Ovary (tissue), 9 donors: ENCODE results near the gene ENAH. TPM values are rescaled to one million over a fixed set of nuclear protein-coding genes. Genes with fewer than 3 reads are reported as not detected.

ENCODE experiments used
- DNase-seq, 5 donors: peaks; one replicate each; pipeline ENCODE4 v3.0.0-alpha.2; 2019 to 2020
- H3K27ac ChIP-seq, 2 donors: fragments of 200-600 bp; one replicate each; pipeline versions ENCODE4 v1.5.1 to v1.8.0; 2019 to 2022
- H3K27me3 ChIP-seq: fragments of 200-600 bp; one replicate; pipeline ENCODE4 v1.8.0; 2022
- H3K36me3 ChIP-seq: fragments of 200-600 bp; sonication (generic); one replicate; pipeline ENCODE4 v1.5.1; 2019
- H3K4me1 ChIP-seq: one replicate; pipeline ENCODE4 v1.8.1; 2013; ENCODE audit warnings: mild to moderate bottlenecking, moderate library complexity; ENCODE audit not compliant: insufficient read depth
- H3K4me3 ChIP-seq: fragments of 200-600 bp; sonication (generic); one replicate; pipeline ENCODE4 v1.5.1; 2017
- H3K9me3 ChIP-seq, 2 donors: fragments of 200-600 bp in 1 of 2; sonication (generic) in 1 of 2; one replicate each; pipeline versions ENCODE4 v1.5.1 to v1.8.1; 2013 to 2019; ENCODE audit warnings: mild to moderate bottlenecking in 1 of 2, moderate library complexity in 1 of 2
- CTCF ChIP-seq, 3 donors: fragments of 450-650 bp in 2 of 3; fragments of 200-600 bp in 1 of 3; IDR thresholded peaks; one replicate each; pipeline versions ENCODE4 v1.5.1 to v1.8.0; 2016 to 2022; ENCODE audit warnings: antibody characterized with exemption in 3 of 3, mild to moderate bottlenecking in 1 of 3
- EP300 ChIP-seq: sonication (generic); formaldehyde crosslinking; IDR thresholded peaks from one replicate; pipeline ENCODE4 v1.6.1; 2017; ENCODE audit warnings: antibody characterized with exemption
- POLR2A ChIP-seq: fragments of 450-650 bp; IDR thresholded peaks from one replicate; pipeline ENCODE4 v1.6.1; 2017; ENCODE audit warnings: antibody characterized with exemption, mild to moderate bottlenecking, moderate library complexity
- WGBS, 3 donors: extraction: QIAGEN DNeasy Blood & Tissue Kit in 1 of 3; methylation state at CpG; one replicate each; pipeline versions ENCODE4 v1.1.5 to v1.1.7; 2013 to 2017; 5-methylcytosine and 5-hydroxymethylcytosine counted together
- intact Hi-C, 4 donors: fragments of 100-400 bp; cut with DNase I; formaldehyde crosslinking; loops; one replicate each; pipeline versions ENCODE4 v1.11.0 to v1.15.1; 2022 to 2023
- polyA plus RNA-seq, 2 donors: library from polyadenylated mRNA; stranded (reverse); fragments of 200-250 nt in 1 of 2; fragments of 350-450 nt in 1 of 2; fragmentation: Illumina TruSeq in 1 of 2; extraction: RNeasy Lipid Tissue Mini Kit (QIAGEN cat#74804) in 1 of 2; gene quantifications; one replicate each; pipeline ENCODE4 v1.2.3, GENCODE V29; 2013 to 2014
- total RNA-seq, 7 donors: library from RNA; depleted of rRNA in 2 of 7; stranded (reverse); fragments of >200 nt in 2 of 7; fragmentation: NEBNext Ultra II Directional in 3 of 7; extraction: Animal tissue kit (Norgen Biotek cat#: 25700) in 3 of 7; gene quantifications; one replicate each; pipeline versions ENCODE4 v1.1.0 to v1.2.4, GENCODE V29; 2016 to 2023
- donor health status: DM: no; HTN: no; CAD: no; lungs with moderate emphysema.
- donor health status: DM: no; HTN: no; CAD: no.
- donor health status: Bipolar disorder and iron deficiency.
- donor health status: DM: yes; HTN: yes; CAD: no.
- donor health status: DM: no; HTN: no; CAD: no.
- donor health status: DM: yes; HTN: yes; CAD: no.

The ENAH gene
- total and polyA plus RNA-seq, 9 donors = 33.4 to 137 (median 88.6) TPM

DNA sequence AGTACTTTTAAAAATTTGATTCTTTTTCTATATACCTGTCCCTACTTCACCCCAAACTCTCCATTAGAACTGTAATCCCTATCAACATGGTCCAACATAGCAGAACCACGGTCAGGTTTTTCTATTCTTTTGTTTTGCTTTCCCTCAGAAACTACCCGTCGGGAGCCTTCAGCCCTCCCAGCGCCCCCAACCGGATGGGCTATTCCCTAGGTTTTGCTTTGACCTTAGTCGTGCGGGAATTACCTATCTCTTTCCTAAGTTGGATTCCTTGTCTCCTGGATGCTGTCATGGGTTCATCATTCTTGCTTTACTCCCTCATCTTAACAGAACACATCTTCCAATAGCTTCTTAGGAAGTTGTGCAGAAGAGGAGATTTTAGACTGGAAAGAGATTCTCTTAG is 127.5 kb downstream of the ENAH start:
- Histone ChIP-seq H3K4me3 (no peak overlapping the region), H3K9me3 (no peaks in the 10 kb centered on the region), H3K27ac (no peak overlapping the region), H3K4me1 (peaks cover 3% of the 10 kb centered on the region), H3K27me3 (no peaks in the 10 kb centered on the region), H3K36me3 (no peaks in the 10 kb centered on the region)
- DNase-seq = no peak
- intact Hi-C loops = no loop called here
- no peak for TF ChIP-seq EP300
- WGBS, 3 donors = 96 to 98% (median 97%) methylated on average over 7 of the region's 7 CpGs

GRCh38 chr1:225524570-225524969 is 128.4 kb downstream of the ENAH start:
- WGBS, 3 donors = 90 to 96% (median 96%) methylated on average over 6 of the region's 6 CpGs
- peaks cover 3% of the 10 kb centered on the region for H3K4me1 ChIP-seq
- intact Hi-C loops = no loop called here

DNA sequence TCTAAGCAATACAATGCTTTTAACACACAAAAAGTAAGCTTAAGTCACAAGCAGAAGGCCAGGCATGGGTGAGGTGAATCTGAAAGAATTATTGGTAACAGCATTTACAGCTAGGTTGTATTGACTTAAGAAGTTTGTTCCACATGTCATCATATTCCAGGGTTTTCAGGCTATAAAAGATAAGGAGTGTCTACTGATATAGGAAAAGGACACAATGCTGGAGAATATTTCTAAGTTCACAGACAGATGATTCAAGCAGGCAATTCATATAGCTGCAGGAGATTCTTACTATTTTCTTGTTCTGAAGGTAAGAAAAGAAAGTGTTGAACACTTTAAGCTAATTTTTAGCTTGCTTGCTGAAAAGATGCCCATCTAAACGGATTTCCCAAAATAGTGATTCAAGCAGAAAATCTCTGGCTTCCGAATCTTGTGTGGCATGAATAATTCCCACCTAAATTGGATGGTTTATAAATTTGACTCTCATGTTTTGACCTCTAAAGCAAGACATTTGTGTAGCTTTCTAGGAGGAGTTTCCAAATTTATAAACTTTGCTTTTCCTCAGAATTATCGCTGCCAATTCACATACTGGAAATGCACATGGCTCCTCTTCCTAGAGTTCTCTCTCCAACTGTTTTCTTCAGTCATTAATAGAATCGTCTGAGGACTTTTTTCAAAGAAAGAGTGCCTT is 129.5 kb downstream of the ENAH start:
- Histone ChIP-seq H3K4me1 (peaks cover 3% of the 10 kb centered on the region), H3K36me3 (no peaks in the 10 kb centered on the region), H3K27me3 (no peaks in the 10 kb centered on the region), H3K27ac (no peak overlapping the region), H3K9me3 (no peaks in the 10 kb centered on the region), H3K4me3 (no peak overlapping the region)
- intact Hi-C loops = no loop called here
- WGBS, 3 donors = 17 to 29% (median 20%) methylated on average over 4 of the region's 4 CpGs
- TF ChIP-seq CTCF (IDR thresholded peaks at IDR 0.05) = no peak
- no peak for TF ChIP-seq EP300
- no peak for TF ChIP-seq POLR2A
- DNase-seq = no peak

More at GRCh38 chr1:225524570-225524969, 128.4 kb downstream of the ENAH start:
- H3K4me3 ChIP-seq = no peak overlapping the region
- TF ChIP-seq EP300 = no peak
- H3K9me3 ChIP-seq = no peaks in the 10 kb centered on the region
- no peak overlapping the region for H3K27ac ChIP-seq
- no peak for DNase-seq
- H3K36me3 ChIP-seq = no peaks in the 10 kb centered on the region
- H3K27me3 ChIP-seq = no peaks in the 10 kb centered on the region

DNA sequence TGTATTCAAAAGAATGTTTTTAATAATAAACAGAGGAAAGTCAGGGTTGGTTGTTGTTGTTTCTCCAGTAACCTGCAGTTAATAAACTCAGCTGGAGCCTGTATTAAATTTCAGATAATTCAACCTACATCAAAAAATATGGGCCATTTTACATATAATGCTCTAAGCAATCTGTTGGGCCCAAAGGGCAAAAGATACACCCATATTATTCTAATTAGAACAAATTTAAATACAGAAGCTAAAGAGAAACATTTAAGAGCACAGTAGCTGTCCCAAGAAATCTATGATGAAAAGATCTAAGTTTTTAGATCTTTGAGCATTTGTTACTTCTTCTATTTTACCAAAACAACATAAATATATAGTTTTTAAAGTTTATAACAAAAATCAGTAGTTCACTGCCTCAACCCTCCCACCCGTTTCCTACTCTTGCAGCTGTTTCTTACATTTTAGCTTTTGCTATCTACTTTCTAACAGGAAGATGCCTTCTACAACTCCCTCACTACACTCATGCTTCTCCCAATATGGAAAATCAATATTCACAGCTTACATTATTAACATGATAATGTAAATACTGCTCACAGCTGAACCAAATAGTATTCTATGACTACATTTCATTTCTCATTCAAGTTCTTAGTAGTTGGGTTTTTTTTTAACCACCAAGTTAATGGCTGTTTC is 130.2 kb downstream of the ENAH start:
- intact Hi-C loops = no loop called here
- Histone ChIP-seq H3K27ac (no peak overlapping the region), H3K36me3 (no peaks in the 10 kb centered on the region), H3K27me3 (no peaks in the 10 kb centered on the region), H3K4me1 (peaks cover 3% of the 10 kb centered on the region), H3K4me3 (no peak overlapping the region), H3K9me3 (no peaks in the 10 kb centered on the region)
- TF ChIP-seq EP300 = no peak
- no peak for TF ChIP-seq CTCF (IDR thresholded peaks at IDR 0.05)
- TF ChIP-seq POLR2A = no peak
- 70 to 80% (median 72%) methylated on average over 1 of the region's 1 CpG for WGBS, 3 donors
- no peak for DNase-seq

GRCh38 chr1:225520587-225521227 is 132.2 kb downstream of the ENAH start:
- H3K4me1 ChIP-seq = no peaks in the 10 kb centered on the region
- TF ChIP-seq CTCF (IDR thresholded peaks at IDR 0.05) (no peak), POLR2A (no peak), EP300 (no peak)
- H3K27me3 ChIP-seq = no peaks in the 10 kb centered on the region
- H3K9me3 ChIP-seq = no peaks in the 10 kb centered on the region
- no peak overlapping the region for H3K27ac ChIP-seq
- DNase-seq = no peak
- H3K36me3 ChIP-seq = no peaks in the 10 kb centered on the region
- H3K4me3 ChIP-seq = no peak overlapping the region
- intact Hi-C loops = no loop called here
- 96 to 98% (median 97%) methylated on average over 7 of the region's 7 CpGs for WGBS, 3 donors
